OCI-LY1 (cell line): ENCODE measurements around the gene KLHL14.

ENCODE experiments used
- CTCF ChIP-seq: fragments of 200-600 bp; sonication (generic), shearing (Covaris generic); IDR thresholded peaks from 2 replicates; pipeline ENCODE4 v1.5.1; 2017; ENCODE audit warnings: mild to moderate bottlenecking, antibody characterized with exemption, low read length, moderate library complexity, mixed read lengths
- EZH2 ChIP-seq: fragments of 200-600 bp; sonication (generic), shearing (Covaris generic); IDR thresholded peaks from 2 replicates; pipeline ENCODE4 v1.8.0; 2017; ENCODE audit warnings: borderline replicate concordance, mixed run types, mild to moderate bottlenecking, antibody characterized with exemption, low read length, moderate library complexity, mixed read lengths

- TF ChIP-seq CTCF: no peak
- no peak for TF ChIP-seq EZH2
These were observed 5.4 kb downstream of the KLHL14 start for GRCh38 chr18:32767400-32767799.
